Neural cell (in vitro differentiated cells): ENCODE data around the gene PRTFDC1. TPM values are rescaled to one million over a fixed set of nuclear protein-coding genes. Genes with fewer than 3 reads are reported as not detected.

ENCODE experiments used
- H2AFZ ChIP-seq: fragments of 200-600, 300-800 bp; sonication (generic), shearing (Covaris generic); 2 replicates; pipeline ENCODE4 v1.6.0; 2014; ENCODE audit warnings: low read depth, mild to moderate bottlenecking, antibody characterized with exemption, low read length, moderate library complexity
- H3F3A ChIP-seq: fragments of 200-600 bp; shearing (Covaris generic); 2 replicates; pipeline ENCODE4 v1.6.1; 2016; ENCODE audit warnings: mild to moderate bottlenecking, moderate library complexity, mixed read lengths, antibody characterized with exemption, low read length; ENCODE audit not compliant: insufficient read depth, poor library complexity, severe bottlenecking
- H3K27ac ChIP-seq: fragments of 200-600, 300-800 bp; sonication (generic), shearing (Covaris generic); 2 replicates; pipeline ENCODE4 v1.5.1; 2014; ENCODE audit warnings: mild to moderate bottlenecking, low read length, moderate library complexity
- H3K27me3 ChIP-seq: fragments of 300-800, 200-600 bp; sonication (generic), shearing (Covaris generic); 2 replicates; pipeline ENCODE4 v1.6.0; 2014; ENCODE audit warnings: mild to moderate bottlenecking, low read depth, low read length, moderate library complexity; ENCODE audit not compliant: insufficient read depth
- H3K36me3 ChIP-seq: fragments of 300-800, 200-600 bp; sonication (generic), shearing (Covaris generic); 2 replicates; pipeline ENCODE4 v1.5.1; 2014; ENCODE audit warnings: mild to moderate bottlenecking, antibody characterized with exemption, low read length, moderate library complexity; ENCODE audit not compliant: insufficient read depth
- H3K4me2 ChIP-seq: fragments of 300-800, 200-600 bp; sonication (generic), shearing (Covaris generic); 2 replicates; pipeline ENCODE4 v1.6.0; 2014; ENCODE audit warnings: mild to moderate bottlenecking, low read length
- H3K4me3 ChIP-seq: fragments of 300-800, 200-600 bp; sonication (generic), shearing (Covaris generic); 2 replicates; pipeline ENCODE4 v1.5.1; 2014; ENCODE audit warnings: mild to moderate bottlenecking, low read length, moderate library complexity
- H3K79me2 ChIP-seq: fragments of 200-600 bp; shearing (Covaris generic); replicated peaks from 2 replicates; pipeline ENCODE4 v1.6.0; 2014; ENCODE audit warnings: mild to moderate bottlenecking, low read length, moderate library complexity; ENCODE audit not compliant: insufficient read depth
- H3K9ac ChIP-seq: fragments of 300-800, 200-600 bp; sonication (generic), shearing (Covaris generic); 2 replicates; pipeline ENCODE4 v1.6.1; 2016; ENCODE audit warnings: mild to moderate bottlenecking, low read length, mixed read lengths
- H3K9me2 ChIP-seq: fragments of 200-600 bp; shearing (Covaris generic); 2 replicates; pipeline ENCODE4 v1.6.1; 2016; ENCODE audit warnings: mild to moderate bottlenecking, low read length, mixed read lengths; ENCODE audit not compliant: insufficient read depth
- H3K9me3 ChIP-seq: fragments of 200-600, 300-800 bp; sonication (generic), shearing (Covaris generic); 2 replicates; pipeline ENCODE4 v1.6.1; 2016; ENCODE audit warnings: mild to moderate bottlenecking, mixed run types, low read length, moderate library complexity, mixed read lengths
- H4K20me1 ChIP-seq: fragments of 200-600 bp; shearing (Covaris generic); 2 replicates; pipeline ENCODE4 v1.6.1; 2016; ENCODE audit warnings: mild to moderate bottlenecking, mixed run types; ENCODE audit not compliant: insufficient read depth
- EP300 ChIP-seq: fragments of 450-650 bp; conservative IDR thresholded peaks from 2 replicates; pipeline ENCODE4 v1.6.1; 2014; ENCODE audit warnings: antibody characterized with exemption, mild to moderate bottlenecking, moderate library complexity; ENCODE audit not compliant: poor library complexity, severe bottlenecking
- EZH2 ChIP-seq: fragments of 200-600, 300-800 bp; shearing (Covaris generic), sonication (generic); IDR thresholded peaks from 2 replicates; pipeline ENCODE4 v1.6.1; 2014; ENCODE audit warnings: antibody characterized with exemption, low read length, borderline replicate concordance, mild to moderate bottlenecking; ENCODE audit not compliant: insufficient read depth, poor library complexity, severe bottlenecking
- MXI1 ChIP-seq: fragments of 450-650 bp; conservative IDR thresholded peaks from 2 replicates; pipeline ENCODE4 v1.6.1; 2014; ENCODE audit warnings: antibody characterized with exemption, mild to moderate bottlenecking; ENCODE audit not compliant: poor library complexity, severe bottlenecking
- POLR2AphosphoS5 ChIP-seq: IDR thresholded peaks from 2 replicates; pipeline ENCODE4 v1.6.1; 2012
- RAD21 ChIP-seq: fragments of 450-650 bp; conservative IDR thresholded peaks from 2 replicates; pipeline ENCODE4 v1.6.1; 2014; ENCODE audit warnings: antibody characterized with exemption, mild to moderate bottlenecking, moderate library complexity
- SMC3 ChIP-seq: fragments of 450-650 bp; conservative IDR thresholded peaks from 2 replicates; pipeline ENCODE4 v1.6.1; 2014; ENCODE audit warnings: antibody characterized with exemption, mild to moderate bottlenecking, moderate library complexity; ENCODE audit not compliant: poor library complexity
- TAF1 ChIP-seq: IDR thresholded peaks from 2 replicates; pipeline ENCODE4 v1.6.1; 2012; ENCODE audit warnings: low read depth
- polyA plus RNA-seq: library from polyadenylated mRNA; depleted of rRNA; stranded (reverse); fragments of >200 nt; gene quantifications from 2 replicates; pipeline ENCODE4 v1.2.3, GENCODE V29; 2014
- TF ChIP-seq, protein P1 (sequence below): IDR thresholded peaks from 2 replicates; pipeline ENCODE4 v1.6.1; 2012; ENCODE audit warnings: borderline replicate concordance
- TF ChIP-seq, protein P2 (sequence below): fragments of 450-650 bp; IDR thresholded peaks from 2 replicates; pipeline ENCODE4 v1.5.1; 2014; ENCODE audit warnings: antibody characterized with exemption, mild to moderate bottlenecking, moderate library complexity; ENCODE audit not compliant: poor library complexity, severe bottlenecking

PRTFDC1 gene
- polyA plus RNA-seq, 1 donor from 2014 or later, result 3.4 TPM

DNA sequence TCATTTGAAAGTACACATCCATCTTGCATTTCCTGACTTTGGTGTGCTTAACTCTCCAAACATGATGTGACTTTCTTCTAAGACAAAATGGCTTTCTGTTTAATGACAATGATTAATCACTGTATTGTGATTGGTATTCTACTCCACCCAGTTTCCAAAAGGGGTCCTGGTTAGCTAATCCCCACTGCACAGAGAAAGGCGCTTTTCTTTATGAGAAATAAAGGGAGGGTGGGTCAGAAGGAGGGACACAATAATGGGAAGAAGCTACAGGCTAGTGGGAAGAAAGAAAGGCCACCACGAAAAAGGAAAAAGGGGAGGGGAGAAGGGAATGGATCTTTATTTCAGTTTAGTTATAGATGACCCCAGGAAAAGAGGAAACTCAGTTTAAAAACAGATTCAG, 69.2 kb downstream of the PRTFDC1 start:
- no peak overlapping the region for H3K9ac ChIP-seq
- H2AFZ ChIP-seq, result no peak overlapping the region
- H3F3A ChIP-seq, result no peaks in the 10 kb centered on the region
- no peak overlapping the region for H3K4me3 ChIP-seq
- no peaks in the 10 kb centered on the region for H3K9me3 ChIP-seq
- H3K27me3 ChIP-seq, result no peaks in the 10 kb centered on the region
- no peaks in the 10 kb centered on the region for H3K79me2 ChIP-seq
- no peaks in the 10 kb centered on the region for H4K20me1 ChIP-seq
- H3K36me3 ChIP-seq, result no peaks in the 10 kb centered on the region
- no peak for TF ChIP-seq MXI1
- no peak for TF ChIP-seq SMC3
- TF ChIP-seq, protein P1, sequence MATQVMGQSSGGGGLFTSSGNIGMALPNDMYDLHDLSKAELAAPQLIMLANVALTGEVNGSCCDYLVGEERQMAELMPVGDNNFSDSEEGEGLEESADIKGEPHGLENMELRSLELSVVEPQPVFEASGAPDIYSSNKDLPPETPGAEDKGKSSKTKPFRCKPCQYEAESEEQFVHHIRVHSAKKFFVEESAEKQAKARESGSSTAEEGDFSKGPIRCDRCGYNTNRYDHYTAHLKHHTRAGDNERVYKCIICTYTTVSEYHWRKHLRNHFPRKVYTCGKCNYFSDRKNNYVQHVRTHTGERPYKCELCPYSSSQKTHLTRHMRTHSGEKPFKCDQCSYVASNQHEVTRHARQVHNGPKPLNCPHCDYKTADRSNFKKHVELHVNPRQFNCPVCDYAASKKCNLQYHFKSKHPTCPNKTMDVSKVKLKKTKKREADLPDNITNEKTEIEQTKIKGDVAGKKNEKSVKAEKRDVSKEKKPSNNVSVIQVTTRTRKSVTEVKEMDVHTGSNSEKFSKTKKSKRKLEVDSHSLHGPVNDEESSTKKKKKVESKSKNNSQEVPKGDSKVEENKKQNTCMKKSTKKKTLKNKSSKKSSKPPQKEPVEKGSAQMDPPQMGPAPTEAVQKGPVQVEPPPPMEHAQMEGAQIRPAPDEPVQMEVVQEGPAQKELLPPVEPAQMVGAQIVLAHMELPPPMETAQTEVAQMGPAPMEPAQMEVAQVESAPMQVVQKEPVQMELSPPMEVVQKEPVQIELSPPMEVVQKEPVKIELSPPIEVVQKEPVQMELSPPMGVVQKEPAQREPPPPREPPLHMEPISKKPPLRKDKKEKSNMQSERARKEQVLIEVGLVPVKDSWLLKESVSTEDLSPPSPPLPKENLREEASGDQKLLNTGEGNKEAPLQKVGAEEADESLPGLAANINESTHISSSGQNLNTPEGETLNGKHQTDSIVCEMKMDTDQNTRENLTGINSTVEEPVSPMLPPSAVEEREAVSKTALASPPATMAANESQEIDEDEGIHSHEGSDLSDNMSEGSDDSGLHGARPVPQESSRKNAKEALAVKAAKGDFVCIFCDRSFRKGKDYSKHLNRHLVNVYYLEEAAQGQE, result no peak
- TF ChIP-seq, protein P2, sequence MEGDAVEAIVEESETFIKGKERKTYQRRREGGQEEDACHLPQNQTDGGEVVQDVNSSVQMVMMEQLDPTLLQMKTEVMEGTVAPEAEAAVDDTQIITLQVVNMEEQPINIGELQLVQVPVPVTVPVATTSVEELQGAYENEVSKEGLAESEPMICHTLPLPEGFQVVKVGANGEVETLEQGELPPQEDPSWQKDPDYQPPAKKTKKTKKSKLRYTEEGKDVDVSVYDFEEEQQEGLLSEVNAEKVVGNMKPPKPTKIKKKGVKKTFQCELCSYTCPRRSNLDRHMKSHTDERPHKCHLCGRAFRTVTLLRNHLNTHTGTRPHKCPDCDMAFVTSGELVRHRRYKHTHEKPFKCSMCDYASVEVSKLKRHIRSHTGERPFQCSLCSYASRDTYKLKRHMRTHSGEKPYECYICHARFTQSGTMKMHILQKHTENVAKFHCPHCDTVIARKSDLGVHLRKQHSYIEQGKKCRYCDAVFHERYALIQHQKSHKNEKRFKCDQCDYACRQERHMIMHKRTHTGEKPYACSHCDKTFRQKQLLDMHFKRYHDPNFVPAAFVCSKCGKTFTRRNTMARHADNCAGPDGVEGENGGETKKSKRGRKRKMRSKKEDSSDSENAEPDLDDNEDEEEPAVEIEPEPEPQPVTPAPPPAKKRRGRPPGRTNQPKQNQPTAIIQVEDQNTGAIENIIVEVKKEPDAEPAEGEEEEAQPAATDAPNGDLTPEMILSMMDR, result no peak
- no peak for TF ChIP-seq TAF1
- no peak for TF ChIP-seq RAD21
- TF ChIP-seq EP300, result no peak
- no peak for TF ChIP-seq POLR2AphosphoS5
- no peak overlapping the region for H3K4me2 ChIP-seq
- H3K9me2 ChIP-seq, result no peaks in the 10 kb centered on the region
- H3K27ac ChIP-seq, result no peak overlapping the region

DNA sequence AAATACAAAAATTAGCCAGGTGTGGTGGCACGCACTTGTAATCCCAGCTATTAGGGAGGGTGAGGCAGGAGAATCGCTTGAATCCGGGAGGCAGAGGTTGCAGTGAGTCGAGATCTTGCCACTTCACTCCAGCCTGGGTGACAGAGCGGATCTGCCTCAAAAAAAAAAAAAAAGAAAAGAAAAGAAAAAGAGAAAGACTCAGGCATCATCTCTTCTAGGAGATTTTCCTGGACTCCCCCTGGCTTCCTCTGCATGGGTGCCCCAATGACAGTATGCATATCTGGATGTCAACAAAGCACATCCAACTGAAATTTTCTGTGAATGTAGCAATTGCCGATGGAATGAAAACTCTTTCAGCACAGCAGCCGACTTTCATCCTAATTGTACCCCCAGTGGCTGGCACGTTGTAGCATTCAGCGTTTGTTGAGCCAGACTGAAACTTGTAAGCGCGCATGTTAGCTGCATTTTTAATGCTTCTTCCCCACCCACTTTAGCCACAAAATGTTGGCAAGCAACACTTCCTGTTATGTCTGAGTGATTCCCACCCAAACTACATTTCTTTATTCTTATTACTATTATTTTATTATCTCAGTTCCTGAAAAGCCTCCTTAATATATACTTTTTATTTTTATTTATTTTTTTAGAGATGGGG, 70.2 kb downstream of the PRTFDC1 start:
- Histone ChIP-seq H3K9me3 (no peaks in the 10 kb centered on the region), H4K20me1 (no peaks in the 10 kb centered on the region), H3K79me2 (no peaks in the 10 kb centered on the region), H3K27ac (no peak overlapping the region), H2AFZ (no peak overlapping the region), H3K4me2 (no peak overlapping the region), H3K9me2 (no peaks in the 10 kb centered on the region), H3K27me3 (no peaks in the 10 kb centered on the region), H3K9ac (no peak overlapping the region), H3K36me3 (no peaks in the 10 kb centered on the region), H3F3A (no peaks in the 10 kb centered on the region), H3K4me3 (no peak overlapping the region)
- no peak for TF ChIP-seq EZH2
- TF ChIP-seq RAD21, result no peak
- TF ChIP-seq, protein P2, result no peak
- TF ChIP-seq SMC3, result no peak
- no peak for TF ChIP-seq MXI1
